ENCODE data around the gene PAX5.

GRCh38 chr9:36932198-36932597 is 101.9 kb downstream of the PAX5 start:
- no peak for TF ChIP-seq CTCF (IDR thresholded peaks at IDR 0.05)
- no peak for TF ChIP-seq MXI1 (IDR thresholded peaks at IDR 0.05; ENCODE audit: low read depth, low read length)
- TF ChIP-seq USF1 (IDR thresholded peaks at IDR 0.05; ENCODE audit: borderline replicate concordance, low read depth), result no peak
- no peak for TF ChIP-seq ZBTB33 (IDR thresholded peaks at IDR 0.05; ENCODE audit: borderline replicate concordance, low read depth)
- TF ChIP-seq TAF1 (IDR thresholded peaks at IDR 0.05; ENCODE audit: borderline replicate concordance, low read depth, low read length), result no peak
- no peak for TF ChIP-seq POLR2AphosphoS5 (IDR thresholded peaks at IDR 0.05; ENCODE audit: low read depth, low read length)
- TF ChIP-seq MAX (IDR thresholded peaks at IDR 0.05; ENCODE audit: low read depth), result no peak
- no peak for TF ChIP-seq USF2 (IDR thresholded peaks at IDR 0.05; ENCODE audit: borderline replicate concordance, low read depth, low read length)
